WTC11 (cell line): ENCODE measurements around the gene PTPRN2. TPM values are rescaled to one million over a fixed set of nuclear protein-coding genes. Genes with fewer than 3 reads are reported as not detected.

Source experiments
- ATAC-seq: fragments of 200-7000 bp; cut with Tn5 transposase; 2 replicates; pipeline ENCODE4 v1.10.0; 2021; ENCODE audit warnings: mild to moderate bottlenecking, moderate library complexity
- CTCF ChIA-PET: fragments of 300-600 bp; sonication (Branson Sonifier 250); formaldehyde crosslinking; loops from one replicate; lab custom pipeline; 2021; ENCODE audit warnings: antibody characterized with exemption; lab: Charles Lee
- POLR2A ChIA-PET: fragments of 350-600 bp; sonication (Branson Sonifier 250); formaldehyde crosslinking; loops from one replicate; lab custom pipeline; 2021; ENCODE audit warnings: antibody characterized with exemption; lab: Charles Lee
- DNase-seq: peaks from one replicate; pipeline ENCODE4 v3.0.0; 2021; ENCODE audit warnings: low spot score
- H3K27ac Mint-ChIP-seq: 2 replicates; pipeline ENCODE4 v1.8.0; 2021; ENCODE audit warnings: mixed read lengths
- H3K27me3 Mint-ChIP-seq: 2 replicates; pipeline ENCODE4 v1.8.0; 2021; ENCODE audit warnings: low read depth, mild to moderate bottlenecking, moderate library complexity, mixed read lengths
- H3K36me3 Mint-ChIP-seq: 2 replicates; pipeline ENCODE4 v1.8.0; 2021; ENCODE audit warnings: mixed read lengths
- H3K4me1 Mint-ChIP-seq: 2 replicates; pipeline ENCODE4 v1.8.0; 2022; ENCODE audit warnings: mixed read lengths
- H3K4me3 Mint-ChIP-seq: 2 replicates; pipeline ENCODE4 v1.8.0; 2021; ENCODE audit warnings: mild to moderate bottlenecking, moderate library complexity, mixed read lengths
- H3K9me3 Mint-ChIP-seq: 2 replicates; pipeline ENCODE4 v1.8.0; 2021; ENCODE audit warnings: mixed read lengths
- ARID4B ChIP-seq: sonication (generic); formaldehyde crosslinking; IDR thresholded peaks from 2 replicates; pipeline ENCODE4 v1.8.0; 2023; ENCODE audit warnings: missing genetic modification reagents, mild to moderate bottlenecking, borderline replicate concordance
- E2F1 ChIP-seq: sonication (generic); formaldehyde crosslinking; IDR thresholded peaks from 2 replicates; pipeline ENCODE4 v1.8.0; 2022; ENCODE audit warnings: mild to moderate bottlenecking, missing genetic modification reagents
- GABPB1 ChIP-seq: sonication (generic); formaldehyde crosslinking; IDR thresholded peaks from 2 replicates; pipeline ENCODE4 v1.8.1; 2023; ENCODE audit warnings: mild to moderate bottlenecking, missing genetic modification reagents
- IRF2 ChIP-seq: sonication (generic); formaldehyde crosslinking; IDR thresholded peaks from 2 replicates; pipeline ENCODE4 v1.8.0; 2022; ENCODE audit warnings: low read depth, missing genetic modification reagents, borderline replicate concordance
- JAZF1 ChIP-seq: fragments of 250-450 bp; sonication (Bioruptor Pico); IDR thresholded peaks from 2 replicates; pipeline ENCODE4 v1.9.0; 2021; ENCODE audit warnings: moderate library complexity, mild to moderate bottlenecking, inconsistent platforms
- MAX ChIP-seq: sonication (generic); formaldehyde crosslinking; IDR thresholded peaks from 2 replicates; pipeline ENCODE4 v1.8.0; 2022; ENCODE audit warnings: mild to moderate bottlenecking, missing genetic modification reagents
- NR2C2 ChIP-seq: sonication (generic); formaldehyde crosslinking; IDR thresholded peaks from 2 replicates; pipeline ENCODE4 v1.8.0; 2022; ENCODE audit warnings: mild to moderate bottlenecking, missing genetic modification reagents
- NR3C1 ChIP-seq: sonication (generic); formaldehyde crosslinking; conservative IDR thresholded peaks from 2 replicates; pipeline ENCODE4 v1.8.1; 2023; ENCODE audit warnings: low read depth, mild to moderate bottlenecking, missing genetic modification reagents
- OVOL2 ChIP-seq: fragments of 250-450 bp; sonication (Bioruptor Pico); IDR thresholded peaks from 2 replicates; pipeline ENCODE4 v1.9.0; 2021; ENCODE audit warnings: mild to moderate bottlenecking, borderline replicate concordance
- SMAD3 ChIP-seq: sonication (generic); formaldehyde crosslinking; IDR thresholded peaks from 2 replicates; pipeline ENCODE4 v1.8.0; 2022; ENCODE audit warnings: missing genetic modification reagents, mild to moderate bottlenecking, borderline replicate concordance
- STAT6 ChIP-seq: sonication (generic); formaldehyde crosslinking; conservative IDR thresholded peaks from 2 replicates; pipeline ENCODE4 v1.8.1; 2023; ENCODE audit warnings: mild to moderate bottlenecking, low read depth, missing genetic modification reagents, moderate library complexity
- USF2 ChIP-seq: sonication (generic); formaldehyde crosslinking; IDR thresholded peaks from 2 replicates; pipeline ENCODE4 v1.8.1; 2023; ENCODE audit warnings: mild to moderate bottlenecking, missing genetic modification reagents, moderate library complexity
- ZNF281 ChIP-seq: sonication (generic); formaldehyde crosslinking; IDR thresholded peaks from 2 replicates; pipeline ENCODE4 v1.8.0; 2023; ENCODE audit warnings: mild to moderate bottlenecking, missing genetic modification reagents
- total RNA-seq: library from RNA; stranded (reverse); gene quantifications from 3 replicates; pipeline ENCODE4 v1.2.3, GENCODE V29; 2021

PTPRN2 gene
- total RNA-seq, 1 experiment from 2014 or later: 4.7 TPM

- DNase-seq: no peak
- TF ChIP-seq ARID4B (CRISPR knock-in tag) (no peak), NR2C2 (no peak), SMAD3 (CRISPR knock-in tag) (no peak), IRF2 (CRISPR knock-in tag) (no peak), USF2 (CRISPR knock-in tag) (no peak), MAX (CRISPR knock-in tag) (no peak), OVOL2 (CRISPR knock-in tag) (no peak), NR3C1 (CRISPR knock-in tag) (no peak), ZNF281 (CRISPR knock-in tag) (no peak), JAZF1 (CRISPR knock-in tag) (no peak), STAT6 (CRISPR knock-in tag) (no peak), GABPB1 (CRISPR knock-in tag) (no peak), E2F1 (CRISPR knock-in tag) (no peak)
- H3K9me3 Mint-ChIP-seq: peaks cover 26% of the 10 kb centered on the region
- ChIA-PET POLR2A (no interaction called here), CTCF (no interaction called here)
- no peak overlapping the region for H3K4me3 Mint-ChIP-seq
- no peak for ATAC-seq
- peaks cover 3% of the 10 kb centered on the region; the same call in 1 of the 2 replicates for H3K27me3 Mint-ChIP-seq
- no peaks in the 10 kb centered on the region for H3K4me1 Mint-ChIP-seq
- H3K36me3 Mint-ChIP-seq: peaks cover 20% of the 10 kb centered on the region
- no peak overlapping the region for H3K27ac Mint-ChIP-seq
Observed at GRCh38 chr7:157751951-157752673, 835.5 kb downstream of the PTPRN2 start.
